K562 (cell line): ENCODE measurements around the gene CYFIP2. TPM values are rescaled to one million over a fixed set of nuclear protein-coding genes. Genes with fewer than 3 reads are reported as not detected.
A peak's percentile ranks its signal among the peaks of the same experiment; 100 is the strongest.

Experiments used
- DMBX1 ChIP-seq: fragments of 250-450 bp; sonication (Bioruptor Pico); IDR thresholded peaks from 2 replicates; pipeline ENCODE4 v1.8.0; 2022; ENCODE audit warnings: inconsistent platforms, mild to moderate bottlenecking, moderate library complexity, borderline replicate concordance
- ETV1 ChIP-seq: fragments of 450-650 bp; conservative IDR thresholded peaks from 2 replicates; pipeline ENCODE4 v1.6.1; 2016; ENCODE audit warnings: missing genetic modification characterization, control low read depth, low read depth, missing compliant biosample characterization
- HDAC2 ChIP-seq: fragments of 450-650 bp; IDR thresholded peaks from 2 replicates; pipeline ENCODE4 v1.6.1; 2016; ENCODE audit warnings: mild to moderate bottlenecking
- KDM5B ChIP-seq: fragments of 200-600 bp; sonication (generic); IDR thresholded peaks from 2 replicates; pipeline ENCODE4 v1.6.1; 2012; ENCODE audit warnings: low read depth, mild to moderate bottlenecking, moderate library complexity, low read length, control low read depth, inconsistent platforms; ENCODE audit not compliant: insufficient replicate concordance
- NFIC ChIP-seq: fragments of 450-650 bp; IDR thresholded peaks from 2 replicates; pipeline ENCODE4 v1.6.1; 2017; ENCODE audit warnings: mild to moderate bottlenecking, inconsistent platforms
- NR2C2 ChIP-seq, 2 experiments: fragments of 200-800 bp in 1 of 2; sonication (Bioruptor generic) in 1 of 2; sonication (generic) in 1 of 2; formaldehyde crosslinking in 1 of 2; IDR thresholded peaks; 2 replicates each; pipeline versions ENCODE4 v1.6.1 to v1.8.0; 2016 to 2022; ENCODE audit warnings: mild to moderate bottlenecking in 1 of 2, missing compliant biosample characterization in 1 of 2, missing genetic modification characterization in 1 of 2, missing genetic modification reagents in 1 of 2
- POLR2G ChIP-seq: fragments of 200-400 bp; formaldehyde crosslinking; IDR thresholded peaks from 2 replicates; pipeline ENCODE4 v1.6.1; 2017; ENCODE audit warnings: low read depth, mild to moderate bottlenecking, antibody characterized with exemption, low read length, moderate library complexity
- PRPF4 ChIP-seq: fragments of 200-400 bp; formaldehyde crosslinking; IDR thresholded peaks from one replicate; pipeline ENCODE4 v1.6.1; 2017; ENCODE audit warnings: low read length, low read depth, mild to moderate bottlenecking; ENCODE audit not compliant: insufficient read depth, poor library complexity, severe bottlenecking
- RCOR1 ChIP-seq, 2 experiments: IDR thresholded peaks; 2 replicates each; pipeline ENCODE4 v1.6.1; 2012; ENCODE audit warnings: low read depth in 2 of 2, low read length in 2 of 2, borderline replicate concordance in 1 of 2, improper control_type of control experiment in 1 of 2
- ZNF12 ChIP-seq: sonication (generic); formaldehyde crosslinking; IDR thresholded peaks from 2 replicates; pipeline ENCODE4 v1.4.0; 2020; ENCODE audit warnings: mild to moderate bottlenecking, missing genetic modification reagents
- ZNF511 ChIP-seq: sonication (generic); formaldehyde crosslinking; IDR thresholded peaks from 2 replicates; pipeline ENCODE4 v1.8.0; 2022; ENCODE audit warnings: mild to moderate bottlenecking, missing genetic modification reagents
- ZNF699 ChIP-seq: fragments of 250-450 bp; sonication (Bioruptor Pico); IDR thresholded peaks from 2 replicates; pipeline ENCODE4 v1.8.0; 2021; ENCODE audit warnings: mild to moderate bottlenecking, moderate library complexity; ENCODE audit not compliant: insufficient replicate concordance
- polyA plus RNA-seq, 8 experiments: library from polyadenylated mRNA; depleted of rRNA in 4 of 8; stranded (reverse) in 5 of 8; unstranded in 3 of 8; fragments of >200 nt; fragmentation: Nextera tagmentation in 2 of 8; fragmentation: Illumina TruSeq in 1 of 8; extraction: Ambion mirVana in 2 of 8; extraction: Trizol in 1 of 8; gene quantifications; 2 replicates each; pipeline versions ENCODE4 v1.2.1 to v1.2.3, GENCODE V29; 2011 to 2014; ENCODE audit warnings: inconsistent platforms in 1 of 8, missing spikeins in 1 of 8
- total RNA-seq, 7 experiments: library from RNA; depleted of rRNA in 6 of 7; stranded (reverse); fragments of >200 nt in 6 of 7; fragmentation: Illumina TruSeq in 2 of 7; extraction: Trizol in 2 of 7; gene quantifications; 2 replicates each; pipeline versions ENCODE4 v1.2.1 to v1.2.3, GENCODE V29; 2011 to 2021; ENCODE audit warnings: low replicate concordance in 1 of 7
- TF ChIP-seq, protein P1 (sequence below): fragments of 150-350 bp; conservative IDR thresholded peaks from 2 replicates; pipeline ENCODE4 v1.6.1; 2014; ENCODE audit warnings: low read length
- TF ChIP-seq, protein P2 (sequence below): fragments of 450-650 bp; formaldehyde crosslinking; IDR thresholded peaks from 2 replicates; pipeline ENCODE4 v1.4.0; 2020; ENCODE audit warnings: mild to moderate bottlenecking, moderate library complexity
- TF ChIP-seq, protein P3 (sequence below): fragments of 250-450 bp; sonication (Bioruptor Pico); IDR thresholded peaks from 2 replicates; pipeline ENCODE4 v1.9.0; 2021; ENCODE audit warnings: mild to moderate bottlenecking
- TF ChIP-seq, protein P4 (sequence below): fragments of 200-800 bp; sonication (Bioruptor generic); IDR thresholded peaks from 2 replicates; pipeline ENCODE4 v1.6.1; 2017; ENCODE audit warnings: missing genetic modification characterization, missing compliant biosample characterization
- TF ChIP-seq, protein P5 (sequence below), 2 experiments: IDR thresholded peaks; 2 replicates each; pipeline ENCODE4 v1.6.1; 2012; ENCODE audit warnings: improper control_type of control experiment in 2 of 2, low read depth in 2 of 2, low read length in 2 of 2, borderline replicate concordance in 1 of 2

Gene CYFIP2
- total and polyA plus RNA-seq, 9 of the 15 experiments (the other 6 are each of a cell fraction or from before 2014, with no cell fraction given): 0.76 to 2.9 (median 1.4) TPM; not detected in 1

GRCh38 chr5:157362012-157362411, 96.1 kb downstream of the CYFIP2 start (continued):
- TF ChIP-seq PRPF4 (no peak), ZNF12 (CRISPR knock-in tag) (no peak), POLR2G (no peak), RCOR1 (IDR thresholded peaks at IDR 0.05; ENCODE audit: borderline replicate concordance in 1 of 2, low read depth in 2 of 2, low read length in 2 of 2) (peak in 1 of 2 experiments; percentile 79; a peak in 2 of 4 replicates), NR2C2 (CRISPR knock-in tag; IDR thresholded peaks at IDR 0.05) (no peak), NR2C2 (tag; IDR thresholded peaks at IDR 0.05) (peak; percentile 72), ZNF511 (CRISPR knock-in tag) (no peak), ETV1 (tag) (no peak), KDM5B (no peak), DMBX1 (CRISPR knock-in tag) (no peak), ZNF699 (CRISPR knock-in tag) (no peak), NFIC (peak; percentile 66), HDAC2 (peak; percentile 26; the same call in 1 of the 2 replicates)
- TF ChIP-seq, protein P1, sequence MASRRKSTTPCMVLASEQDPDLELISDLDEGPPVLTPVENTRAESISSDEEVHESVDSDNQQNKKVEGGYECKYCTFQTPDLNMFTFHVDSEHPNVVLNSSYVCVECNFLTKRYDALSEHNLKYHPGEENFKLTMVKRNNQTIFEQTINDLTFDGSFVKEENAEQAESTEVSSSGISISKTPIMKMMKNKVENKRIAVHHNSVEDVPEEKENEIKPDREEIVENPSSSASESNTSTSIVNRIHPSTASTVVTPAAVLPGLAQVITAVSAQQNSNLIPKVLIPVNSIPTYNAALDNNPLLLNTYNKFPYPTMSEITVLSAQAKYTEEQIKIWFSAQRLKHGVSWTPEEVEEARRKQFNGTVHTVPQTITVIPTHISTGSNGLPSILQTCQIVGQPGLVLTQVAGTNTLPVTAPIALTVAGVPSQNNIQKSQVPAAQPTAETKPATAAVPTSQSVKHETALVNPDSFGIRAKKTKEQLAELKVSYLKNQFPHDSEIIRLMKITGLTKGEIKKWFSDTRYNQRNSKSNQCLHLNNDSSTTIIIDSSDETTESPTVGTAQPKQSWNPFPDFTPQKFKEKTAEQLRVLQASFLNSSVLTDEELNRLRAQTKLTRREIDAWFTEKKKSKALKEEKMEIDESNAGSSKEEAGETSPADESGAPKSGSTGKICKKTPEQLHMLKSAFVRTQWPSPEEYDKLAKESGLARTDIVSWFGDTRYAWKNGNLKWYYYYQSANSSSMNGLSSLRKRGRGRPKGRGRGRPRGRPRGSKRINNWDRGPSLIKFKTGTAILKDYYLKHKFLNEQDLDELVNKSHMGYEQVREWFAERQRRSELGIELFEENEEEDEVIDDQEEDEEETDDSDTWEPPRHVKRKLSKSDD: no peak
- TF ChIP-seq, protein P2, sequence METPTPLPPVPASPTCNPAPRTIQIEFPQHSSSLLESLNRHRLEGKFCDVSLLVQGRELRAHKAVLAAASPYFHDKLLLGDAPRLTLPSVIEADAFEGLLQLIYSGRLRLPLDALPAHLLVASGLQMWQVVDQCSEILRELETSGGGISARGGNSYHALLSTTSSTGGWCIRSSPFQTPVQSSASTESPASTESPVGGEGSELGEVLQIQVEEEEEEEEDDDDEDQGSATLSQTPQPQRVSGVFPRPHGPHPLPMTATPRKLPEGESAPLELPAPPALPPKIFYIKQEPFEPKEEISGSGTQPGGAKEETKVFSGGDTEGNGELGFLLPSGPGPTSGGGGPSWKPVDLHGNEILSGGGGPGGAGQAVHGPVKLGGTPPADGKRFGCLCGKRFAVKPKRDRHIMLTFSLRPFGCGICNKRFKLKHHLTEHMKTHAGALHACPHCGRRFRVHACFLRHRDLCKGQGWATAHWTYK (CRISPR knock-in tag): no peak
- TF ChIP-seq, protein P3, sequence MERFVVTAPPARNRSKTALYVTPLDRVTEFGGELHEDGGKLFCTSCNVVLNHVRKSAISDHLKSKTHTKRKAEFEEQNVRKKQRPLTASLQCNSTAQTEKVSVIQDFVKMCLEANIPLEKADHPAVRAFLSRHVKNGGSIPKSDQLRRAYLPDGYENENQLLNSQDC: no peak
- TF ChIP-seq, protein P4, sequence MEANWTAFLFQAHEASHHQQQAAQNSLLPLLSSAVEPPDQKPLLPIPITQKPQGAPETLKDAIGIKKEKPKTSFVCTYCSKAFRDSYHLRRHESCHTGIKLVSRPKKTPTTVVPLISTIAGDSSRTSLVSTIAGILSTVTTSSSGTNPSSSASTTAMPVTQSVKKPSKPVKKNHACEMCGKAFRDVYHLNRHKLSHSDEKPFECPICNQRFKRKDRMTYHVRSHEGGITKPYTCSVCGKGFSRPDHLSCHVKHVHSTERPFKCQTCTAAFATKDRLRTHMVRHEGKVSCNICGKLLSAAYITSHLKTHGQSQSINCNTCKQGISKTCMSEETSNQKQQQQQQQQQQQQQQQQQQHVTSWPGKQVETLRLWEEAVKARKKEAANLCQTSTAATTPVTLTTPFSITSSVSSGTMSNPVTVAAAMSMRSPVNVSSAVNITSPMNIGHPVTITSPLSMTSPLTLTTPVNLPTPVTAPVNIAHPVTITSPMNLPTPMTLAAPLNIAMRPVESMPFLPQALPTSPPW: peak; percentile 63; the same call in 1 of the 2 replicates
- TF ChIP-seq, protein P5, sequence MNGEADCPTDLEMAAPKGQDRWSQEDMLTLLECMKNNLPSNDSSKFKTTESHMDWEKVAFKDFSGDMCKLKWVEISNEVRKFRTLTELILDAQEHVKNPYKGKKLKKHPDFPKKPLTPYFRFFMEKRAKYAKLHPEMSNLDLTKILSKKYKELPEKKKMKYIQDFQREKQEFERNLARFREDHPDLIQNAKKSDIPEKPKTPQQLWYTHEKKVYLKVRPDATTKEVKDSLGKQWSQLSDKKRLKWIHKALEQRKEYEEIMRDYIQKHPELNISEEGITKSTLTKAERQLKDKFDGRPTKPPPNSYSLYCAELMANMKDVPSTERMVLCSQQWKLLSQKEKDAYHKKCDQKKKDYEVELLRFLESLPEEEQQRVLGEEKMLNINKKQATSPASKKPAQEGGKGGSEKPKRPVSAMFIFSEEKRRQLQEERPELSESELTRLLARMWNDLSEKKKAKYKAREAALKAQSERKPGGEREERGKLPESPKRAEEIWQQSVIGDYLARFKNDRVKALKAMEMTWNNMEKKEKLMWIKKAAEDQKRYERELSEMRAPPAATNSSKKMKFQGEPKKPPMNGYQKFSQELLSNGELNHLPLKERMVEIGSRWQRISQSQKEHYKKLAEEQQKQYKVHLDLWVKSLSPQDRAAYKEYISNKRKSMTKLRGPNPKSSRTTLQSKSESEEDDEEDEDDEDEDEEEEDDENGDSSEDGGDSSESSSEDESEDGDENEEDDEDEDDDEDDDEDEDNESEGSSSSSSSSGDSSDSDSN (IDR thresholded peaks at IDR 0.05; ENCODE audit: borderline replicate concordance in 1 of 2, low read depth in 2 of 2, low read length in 2 of 2): no peak
